Dendritic cell treated with granulocyte-macrophage colony-stimulating factor and Interleukin-4, amounts not matched to agents 40 ng/mL and 50 ng/mL, for 4 days (primary cell): ENCODE measurements around the gene SLC22A1.
"Not testable (repeated sequence)": the region's sequence is repeated elsewhere in the genome, so short reads cannot be mapped to it uniquely, and the experiment has no call there.

Source experiments
- H3K27ac Mint-ChIP-seq: one replicate; pipeline ENCODE4 v1.8.0; 2022; ENCODE audit warnings: mild to moderate bottlenecking, mixed read lengths
- H3K27me3 Mint-ChIP-seq: one replicate; pipeline ENCODE4 v1.8.0; 2022; ENCODE audit warnings: mild to moderate bottlenecking, mixed read lengths
- H3K36me3 Mint-ChIP-seq: one replicate; pipeline ENCODE4 v1.8.0; 2022; ENCODE audit warnings: low read depth, mixed read lengths
- H3K4me1 Mint-ChIP-seq: one replicate; pipeline ENCODE4 v1.8.0; 2022; ENCODE audit warnings: low read depth, mixed read lengths
- H3K4me3 Mint-ChIP-seq: one replicate; pipeline ENCODE4 v1.8.0; 2022; ENCODE audit warnings: mild to moderate bottlenecking, moderate library complexity, mixed read lengths
- H3K9me3 Mint-ChIP-seq: one replicate; pipeline ENCODE4 v1.8.0; 2022; ENCODE audit warnings: mixed read lengths
- intact Hi-C: fragments of 100-400 bp; cut with micrococcal nuclease; formaldehyde crosslinking; loops from one replicate; pipeline ENCODE4 v1.15.0; 2022

The SLC22A1 gene

GRCh38 chr6:160121981-160122380 lies 366 bp downstream of the SLC22A1 start:
- Mint-ChIP-seq H3K27me3 (peaks cover 5% of the 10 kb centered on the region), H3K4me3 (no peak overlapping the region), H3K36me3 (no peaks in the 10 kb centered on the region), H3K4me1 (no peaks in the 10 kb centered on the region), H3K27ac (no peak overlapping the region), H3K9me3 (peaks cover 12% of the 10 kb centered on the region)
- intact Hi-C loops = no loop called here

DNA sequence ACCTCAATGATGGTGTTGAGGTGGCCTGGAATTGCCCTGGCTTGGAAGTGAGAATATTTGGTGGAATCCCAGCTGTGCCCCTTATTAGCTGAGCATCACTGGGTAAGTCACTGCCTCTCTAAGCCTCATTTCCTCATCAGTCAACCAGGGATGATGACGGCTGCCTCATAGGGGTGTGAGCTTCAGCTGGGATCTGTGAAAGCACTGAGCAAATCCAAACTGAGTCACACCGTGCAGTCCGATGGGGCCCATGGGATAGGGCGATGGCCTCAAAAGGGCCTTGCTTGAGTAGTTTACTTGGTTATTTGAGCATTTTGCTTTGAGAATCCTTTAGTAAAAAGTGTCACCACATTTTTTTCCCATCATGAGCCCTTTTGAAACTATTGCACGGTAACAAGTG lies 1.1 kb downstream of the SLC22A1 start:
- intact Hi-C loops = no loop called here
- Mint-ChIP-seq H3K4me1 (no peaks in the 10 kb centered on the region), H3K4me3 (no peak overlapping the region), H3K9me3 (peaks cover 6% of the 10 kb centered on the region), H3K27me3 (peaks cover 5% of the 10 kb centered on the region), H3K27ac (no peak overlapping the region), H3K36me3 (no peaks in the 10 kb centered on the region)

DNA sequence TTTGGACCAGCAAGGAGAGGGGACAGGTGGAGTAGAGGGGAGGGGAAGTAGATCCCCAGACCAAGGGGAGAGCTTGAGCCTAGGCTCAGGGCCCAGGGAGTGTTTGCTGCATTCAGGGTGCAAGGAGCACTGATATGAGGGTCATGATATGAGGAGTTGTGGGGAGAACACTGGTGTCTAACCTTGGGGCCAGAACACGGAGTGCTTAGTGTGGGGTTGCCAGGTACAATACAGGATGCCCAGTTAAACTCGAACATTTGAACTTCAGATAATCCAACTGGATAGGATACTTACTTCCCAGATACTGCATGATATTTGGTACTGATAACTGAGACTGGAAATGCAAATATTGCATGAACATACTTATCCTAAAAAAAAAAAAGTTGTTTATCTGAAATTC lies 2.4 kb downstream of the SLC22A1 start:
- Mint-ChIP-seq H3K4me1 (no peaks in the 10 kb centered on the region), H3K27ac (no peak overlapping the region), H3K9me3 (no peaks in the 10 kb centered on the region), H3K27me3 (peaks cover 7% of the 10 kb centered on the region), H3K36me3 (no peaks in the 10 kb centered on the region), H3K4me3 (no peak overlapping the region)
- intact Hi-C loops = no loop called here

DNA sequence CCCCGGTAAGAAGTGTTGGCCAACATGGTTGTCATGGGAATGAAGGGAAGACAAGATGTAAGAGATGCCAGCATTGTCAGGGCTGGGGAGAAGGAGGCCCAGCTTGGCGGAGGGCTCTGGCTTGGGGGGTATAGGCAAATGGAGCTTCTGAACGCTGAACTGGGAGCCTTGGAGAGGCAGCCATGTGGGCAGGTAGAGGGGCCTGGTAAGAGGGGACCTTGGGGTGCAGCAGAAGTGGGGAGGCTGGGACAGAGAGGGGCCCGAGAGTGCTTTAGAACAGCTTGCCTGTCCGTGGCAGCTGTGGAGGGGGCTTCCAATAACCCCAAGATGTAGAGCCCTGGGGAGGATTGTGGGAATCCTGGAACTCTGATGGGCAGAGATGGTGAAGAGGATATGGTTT lies 3.0 kb downstream of the SLC22A1 start:
- H3K27me3 Mint-ChIP-seq = peaks cover 8% of the 10 kb centered on the region
- H3K36me3 Mint-ChIP-seq = no peaks in the 10 kb centered on the region
- H3K4me1 Mint-ChIP-seq = no peaks in the 10 kb centered on the region
- intact Hi-C loops = no loop called here
- H3K27ac Mint-ChIP-seq = no peak overlapping the region
- no peaks in the 10 kb centered on the region for H3K9me3 Mint-ChIP-seq
- no peak overlapping the region for H3K4me3 Mint-ChIP-seq

- H3K4me3 Mint-ChIP-seq = not testable (repeated sequence)
These were observed 3.5 kb downstream of the SLC22A1 start for GRCh38 chr6:160125105-160125504.

GRCh38 chr6:160127270-160128124 lies 5.9 kb downstream of the SLC22A1 start:
- H3K36me3 Mint-ChIP-seq = no peaks in the 10 kb centered on the region
- no peaks in the 10 kb centered on the region for H3K4me1 Mint-ChIP-seq
- H3K9me3 Mint-ChIP-seq = no peaks in the 10 kb centered on the region
- H3K4me3 Mint-ChIP-seq = no peak overlapping the region
- no peak overlapping the region for H3K27ac Mint-ChIP-seq
- intact Hi-C loops = no loop called here
- peaks cover 11% of the 10 kb centered on the region for H3K27me3 Mint-ChIP-seq

More at GRCh38 chr6:160125105-160125504, 3.5 kb downstream of the SLC22A1 start:
- H3K4me1 Mint-ChIP-seq, H3K36me3 Mint-ChIP-seq, H3K27ac Mint-ChIP-seq, H3K27me3 Mint-ChIP-seq, H3K9me3 Mint-ChIP-seq, intact Hi-C loops: not testable (repeated sequence)

DNA sequence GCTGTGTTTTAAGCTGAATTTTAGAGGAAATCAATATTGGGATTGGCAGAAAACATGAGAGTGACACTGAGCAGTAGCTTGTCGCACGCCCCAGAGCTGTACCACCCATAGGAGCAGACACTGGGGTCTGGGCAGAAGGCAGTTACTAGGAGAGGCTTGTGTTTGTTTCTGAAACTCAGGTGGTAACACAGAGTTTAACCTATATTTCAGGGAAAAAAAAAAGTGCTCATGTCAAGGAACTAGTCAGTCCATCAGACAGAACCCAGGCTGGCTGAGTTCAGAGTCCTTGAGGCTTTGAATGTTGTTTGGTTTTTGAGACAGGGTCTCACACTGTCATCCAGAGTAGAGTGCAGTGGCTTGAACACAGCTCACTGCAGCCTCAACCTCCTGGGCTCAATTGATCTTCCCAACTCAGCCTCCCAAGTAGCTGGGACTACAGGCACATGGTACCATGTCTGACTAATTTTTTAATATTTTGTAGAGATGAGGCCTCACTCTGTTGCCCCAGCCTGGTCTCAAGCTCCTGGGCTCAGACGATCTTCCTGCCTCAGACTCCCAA lies 6.6 kb downstream of the SLC22A1 start:
- Mint-ChIP-seq H3K27me3 (peaks cover 12% of the 10 kb centered on the region), H3K36me3 (no peaks in the 10 kb centered on the region), H3K9me3 (no peaks in the 10 kb centered on the region), H3K4me3 (no peak overlapping the region), H3K4me1 (no peaks in the 10 kb centered on the region), H3K27ac (no peak overlapping the region)
- intact Hi-C loops = no loop called here

- Mint-ChIP-seq H3K27ac (no peak overlapping the region), H3K4me1 (no peaks in the 10 kb centered on the region), H3K4me3 (no peak overlapping the region), H3K27me3 (peaks cover 16% of the 10 kb centered on the region), H3K36me3 (no peaks in the 10 kb centered on the region), H3K9me3 (no peaks in the 10 kb centered on the region)
- intact Hi-C loops = no loop called here
These were observed 7.4 kb downstream of the SLC22A1 start for GRCh38 chr6:160128879-160129516.

GRCh38 chr6:160129881-160130615 lies 8.4 kb downstream of the SLC22A1 start:
- Mint-ChIP-seq H3K36me3 (no peaks in the 10 kb centered on the region), H3K4me3 (no peak overlapping the region), H3K4me1 (no peaks in the 10 kb centered on the region), H3K27ac (no peak overlapping the region), H3K27me3 (peaks cover 13% of the 10 kb centered on the region), H3K9me3 (no peaks in the 10 kb centered on the region)
- intact Hi-C loops = no loop called here

DNA sequence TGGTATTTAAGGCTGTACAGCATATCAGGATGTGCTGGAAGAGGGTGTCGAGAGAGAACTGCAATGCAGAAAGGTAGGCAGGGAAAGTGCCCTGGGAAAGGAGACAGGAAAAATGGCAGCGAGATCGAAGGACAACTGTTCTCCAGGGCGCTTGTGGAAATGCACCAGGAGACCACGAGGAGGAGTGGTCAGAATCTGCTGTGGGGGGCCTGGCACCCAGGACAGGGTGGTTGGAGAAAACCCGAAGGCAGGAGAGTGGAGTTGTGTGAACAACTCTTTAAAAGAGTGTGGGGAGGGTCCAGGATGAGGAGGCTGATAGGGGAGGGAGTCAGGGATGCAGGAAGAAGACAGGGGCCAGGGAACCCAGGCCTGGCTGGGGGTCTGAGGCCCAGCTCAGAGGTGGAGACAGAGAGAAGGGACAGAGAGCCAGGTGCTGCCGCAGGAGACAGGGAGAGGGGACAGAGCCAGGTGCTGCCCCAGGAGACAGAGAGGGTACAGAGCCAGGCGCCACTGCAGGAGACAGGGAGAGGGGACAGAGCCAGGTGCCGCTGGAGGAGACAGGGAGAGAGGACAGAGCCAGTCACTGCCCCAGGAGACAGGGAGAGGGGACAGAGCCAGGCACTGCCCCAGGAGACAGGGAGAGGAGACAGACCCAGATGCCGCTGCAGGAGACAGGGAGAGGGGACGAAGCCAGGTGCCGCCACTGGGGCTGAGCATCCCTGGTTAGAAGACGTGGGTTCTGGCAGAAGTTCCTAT lies 9.3 kb downstream of the SLC22A1 start:
- no peaks in the 10 kb centered on the region for H3K4me1 Mint-ChIP-seq
- H3K27me3 Mint-ChIP-seq = peaks cover 13% of the 10 kb centered on the region
- H3K9me3 Mint-ChIP-seq = no peaks in the 10 kb centered on the region
- intact Hi-C loops = no loop called here
- H3K36me3 Mint-ChIP-seq = no peaks in the 10 kb centered on the region
- H3K4me3 Mint-ChIP-seq = no peak overlapping the region
- H3K27ac Mint-ChIP-seq = no peak overlapping the region

- intact Hi-C loops = no loop called here
- H3K27me3 Mint-ChIP-seq = peaks cover 17% of the 10 kb centered on the region
- no peak overlapping the region for H3K4me3 Mint-ChIP-seq
- no peaks in the 10 kb centered on the region for H3K4me1 Mint-ChIP-seq
- no peaks in the 10 kb centered on the region for H3K36me3 Mint-ChIP-seq
- no peak overlapping the region for H3K27ac Mint-ChIP-seq
- no peaks in the 10 kb centered on the region for H3K9me3 Mint-ChIP-seq
These were observed 10.2 kb downstream of the SLC22A1 start for GRCh38 chr6:160131636-160132296.

- no peaks in the 10 kb centered on the region for H3K36me3 Mint-ChIP-seq
- no peaks in the 10 kb centered on the region for H3K9me3 Mint-ChIP-seq
- no peak overlapping the region for H3K27ac Mint-ChIP-seq
- no peak overlapping the region for H3K4me3 Mint-ChIP-seq
- intact Hi-C loops = no loop called here
- peaks cover 18% of the 10 kb centered on the region for H3K27me3 Mint-ChIP-seq
- H3K4me1 Mint-ChIP-seq = no peaks in the 10 kb centered on the region
These were observed 10.7 kb downstream of the SLC22A1 start for GRCh38 chr6:160132297-160132637.

- no peaks in the 10 kb centered on the region for H3K9me3 Mint-ChIP-seq
- H3K4me1 Mint-ChIP-seq = no peaks in the 10 kb centered on the region
- H3K27me3 Mint-ChIP-seq = peaks cover 19% of the 10 kb centered on the region
- no peak overlapping the region for H3K4me3 Mint-ChIP-seq
- no peaks in the 10 kb centered on the region for H3K36me3 Mint-ChIP-seq
- no peak overlapping the region for H3K27ac Mint-ChIP-seq
- intact Hi-C loops = no loop called here
These were observed 11.2 kb downstream of the SLC22A1 start for GRCh38 chr6:160132776-160133338.
